Body of pancreas (tissue), 4 donors: ENCODE data around the gene ZFP62.

Experiments
- CTCF ChIP-seq, 7 experiments: fragments of 450-650 bp in 4 of 7; fragments of 200-600 bp in 3 of 7; sonication (generic) in 3 of 7; IDR thresholded peaks; one replicate each; pipeline ENCODE4 v1.5.1; 2016 to 2019; ENCODE audit warnings: antibody characterized with exemption in 7 of 7
- POLR2A ChIP-seq, 3 donors: fragments of 450-650 bp; IDR thresholded peaks; one replicate each; pipeline ENCODE4 v1.6.1; 2016; ENCODE audit warnings: antibody characterized with exemption in 3 of 3, mild to moderate bottlenecking in 2 of 3

- TF ChIP-seq POLR2A (IDR thresholded peaks at IDR 0.05) (no peak), CTCF (IDR thresholded peaks at IDR 0.05) (no peak)
Measured at GRCh38 chr5:180808461-180809000, 52.5 kb downstream of the ZFP62 start.
